Testis (tissue), 3 donors: ENCODE results near the gene TAS2R43. TPM values are rescaled to one million over a fixed set of nuclear protein-coding genes. Genes with fewer than 3 reads are reported as not detected.
"Not testable (repeated sequence)": the region's sequence is repeated elsewhere in the genome, so short reads cannot be mapped to it uniquely, and the experiment has no call there.

ENCODE experiments used
- DNase-seq: peaks from one replicate; pipeline ENCODE4 v3.0.0-alpha.2; 2019
- H3K27ac ChIP-seq, 2 donors: fragments of 200-600 bp; sonication (generic); one replicate each; pipeline ENCODE4 v1.5.1; 2019
- H3K27me3 ChIP-seq: fragments of 200-600 bp; sonication (generic); one replicate; pipeline ENCODE4 v1.5.1; 2019
- H3K36me3 ChIP-seq: fragments of 200-600 bp; sonication (generic); one replicate; pipeline ENCODE4 v1.5.1; 2017; ENCODE audit warnings: low read depth; ENCODE audit errors: missing control alignments
- H3K4me1 ChIP-seq: fragments of 200-600 bp; sonication (generic); one replicate; pipeline ENCODE4 v1.5.1; 2019
- H3K4me3 ChIP-seq, 2 donors: fragments of 200-600 bp; sonication (generic); one replicate each; pipeline ENCODE4 v1.5.1; 2017 to 2019
- H3K9me3 ChIP-seq: fragments of 200-600 bp; sonication (generic); one replicate; pipeline ENCODE4 v1.5.1; 2017
- POLR2A ChIP-seq: fragments of 450-650 bp; IDR thresholded peaks from one replicate; pipeline ENCODE4 v1.6.1; 2017; ENCODE audit warnings: antibody characterized with exemption, mild to moderate bottlenecking, moderate library complexity
- WGBS, 2 donors: methylation state at CpG; one replicate each; pipeline ENCODE4 v1.1.5; 2018; 5-methylcytosine and 5-hydroxymethylcytosine counted together
- intact Hi-C: fragments of 100-400 bp; cut with DNase I; formaldehyde crosslinking; loops from one replicate; pipeline ENCODE4 v1.15.1; 2023; ENCODE audit warnings: low total_unique reads
- polyA plus RNA-seq: library from polyadenylated mRNA; stranded (reverse); fragments of 350-450 nt; fragmentation: Illumina TruSeq; extraction: RNeasy Lipid Tissue Mini Kit (QIAGEN cat#74804); gene quantifications from one replicate; pipeline ENCODE4 v1.2.3, GENCODE V29; 2014; ENCODE audit warnings: low read depth, low replicate concordance; ENCODE audit not compliant: insufficient read depth
- total RNA-seq, 2 donors: library from RNA; depleted of rRNA; stranded (reverse); fragments of >200 nt; gene quantifications; one replicate each; pipeline ENCODE4 v1.2.3, GENCODE V29; 2016
- TF ChIP-seq, protein P1 (sequence below), 3 experiments: fragments of 450-650 bp in 2 of 3; fragments of 200-600 bp in 1 of 3; sonication (generic) in 1 of 3; IDR thresholded peaks; one replicate each; pipeline ENCODE4 v1.5.1; 2016 to 2019; ENCODE audit warnings: antibody characterized with exemption in 3 of 3, mild to moderate bottlenecking in 2 of 3, moderate library complexity in 1 of 3

TAS2R43 gene
- total and polyA plus RNA-seq, 3 donors from 2014 or later = 0.87 to 7.2 TPM; not detected in 1

DNA sequence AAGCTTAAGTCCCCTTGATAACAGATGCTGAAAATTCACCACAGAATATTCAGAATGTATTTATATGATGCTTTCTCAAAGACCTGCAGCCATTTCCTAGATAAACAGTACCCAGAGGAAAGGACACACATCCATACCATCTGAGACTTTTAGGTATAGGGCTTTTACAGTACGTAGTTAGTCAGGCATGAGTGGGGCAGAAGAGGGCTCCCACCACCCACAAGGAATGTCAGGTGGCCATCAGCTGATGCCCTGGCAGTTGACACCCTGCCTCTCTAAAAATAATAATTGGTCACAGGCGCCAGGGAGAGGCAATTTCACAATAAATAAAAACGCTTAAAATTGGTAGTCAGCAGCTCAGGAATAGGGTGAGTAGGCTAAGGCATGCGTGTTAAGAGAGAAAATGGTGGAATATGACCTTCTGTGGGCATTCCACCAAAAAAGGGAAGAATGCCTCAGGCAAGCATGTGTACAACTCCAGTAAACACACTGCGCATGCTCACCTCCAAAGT lies 22.2 kb downstream of the TAS2R43 start:
- no peaks in the 10 kb centered on the region for H3K27me3 ChIP-seq
- 79 to 87% methylated on average over 5 of the region's 5 CpGs for WGBS, 2 donors
- no peak for DNase-seq
- intact Hi-C loops = no loop called here
- H3K36me3 ChIP-seq = no peaks in the 10 kb centered on the region
- TF ChIP-seq, protein P1, sequence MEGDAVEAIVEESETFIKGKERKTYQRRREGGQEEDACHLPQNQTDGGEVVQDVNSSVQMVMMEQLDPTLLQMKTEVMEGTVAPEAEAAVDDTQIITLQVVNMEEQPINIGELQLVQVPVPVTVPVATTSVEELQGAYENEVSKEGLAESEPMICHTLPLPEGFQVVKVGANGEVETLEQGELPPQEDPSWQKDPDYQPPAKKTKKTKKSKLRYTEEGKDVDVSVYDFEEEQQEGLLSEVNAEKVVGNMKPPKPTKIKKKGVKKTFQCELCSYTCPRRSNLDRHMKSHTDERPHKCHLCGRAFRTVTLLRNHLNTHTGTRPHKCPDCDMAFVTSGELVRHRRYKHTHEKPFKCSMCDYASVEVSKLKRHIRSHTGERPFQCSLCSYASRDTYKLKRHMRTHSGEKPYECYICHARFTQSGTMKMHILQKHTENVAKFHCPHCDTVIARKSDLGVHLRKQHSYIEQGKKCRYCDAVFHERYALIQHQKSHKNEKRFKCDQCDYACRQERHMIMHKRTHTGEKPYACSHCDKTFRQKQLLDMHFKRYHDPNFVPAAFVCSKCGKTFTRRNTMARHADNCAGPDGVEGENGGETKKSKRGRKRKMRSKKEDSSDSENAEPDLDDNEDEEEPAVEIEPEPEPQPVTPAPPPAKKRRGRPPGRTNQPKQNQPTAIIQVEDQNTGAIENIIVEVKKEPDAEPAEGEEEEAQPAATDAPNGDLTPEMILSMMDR (IDR thresholded peaks at IDR 0.05) = no peak
- no peak for TF ChIP-seq POLR2A
- no peaks in the 10 kb centered on the region for H3K9me3 ChIP-seq
- H3K4me1 ChIP-seq = no peaks in the 10 kb centered on the region
- H3K27ac ChIP-seq = no peak overlapping the region
- no peak overlapping the region for H3K4me3 ChIP-seq

DNA sequence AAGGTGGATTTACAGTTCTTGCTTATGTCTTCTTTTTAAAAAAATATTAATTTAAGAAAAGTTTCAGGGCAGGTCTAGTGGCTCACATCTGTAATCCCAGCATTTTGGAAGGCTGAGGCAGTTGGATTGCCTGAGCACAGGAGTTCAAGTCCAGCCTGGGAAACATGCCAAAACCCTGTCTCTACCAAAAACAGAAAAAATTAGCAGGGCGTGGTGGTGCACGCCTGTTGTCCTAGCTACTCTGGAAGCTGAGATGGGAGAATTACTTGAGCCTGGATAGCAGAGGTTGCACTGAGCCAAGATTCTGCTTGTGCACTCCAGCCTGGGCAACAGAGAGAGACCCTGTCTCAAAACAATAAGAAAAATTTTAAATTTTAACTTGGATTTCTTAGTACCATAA lies 24.6 kb downstream of the TAS2R43 start:
- TF ChIP-seq, protein P1 (IDR thresholded peaks at IDR 0.05) = no peak
- no peak for TF ChIP-seq POLR2A
- Histone ChIP-seq H3K4me1 (no peaks in the 10 kb centered on the region), H3K27ac (no peak overlapping the region), H3K9me3 (no peaks in the 10 kb centered on the region), H3K4me3 (no peak overlapping the region), H3K36me3 (no peaks in the 10 kb centered on the region), H3K27me3 (no peaks in the 10 kb centered on the region)
- 57 to 69% methylated on average over 2 of the region's 2 CpGs for WGBS, 2 donors
- DNase-seq = no peak
- intact Hi-C loops = no loop called here

DNA sequence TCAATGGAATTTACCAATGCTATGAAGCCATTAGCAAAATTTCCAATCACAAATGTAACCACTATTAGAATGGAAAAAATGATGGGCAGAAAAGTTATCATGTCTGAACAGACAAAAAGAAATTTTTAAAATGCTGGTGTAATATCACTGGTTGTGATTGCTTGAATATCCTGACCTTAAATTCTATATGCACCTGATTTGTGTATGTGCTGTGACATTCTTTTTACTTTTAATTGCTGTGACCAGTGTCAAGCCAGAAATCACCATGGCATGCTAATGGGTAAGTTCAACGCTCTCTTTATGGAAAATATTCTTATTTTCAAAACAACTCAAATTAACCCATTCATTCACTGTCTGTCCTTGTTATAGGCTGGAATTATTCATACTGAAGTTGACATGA lies 29.9 kb downstream of the TAS2R43 start, which contains the start of gene TAS2R46:
Gene TAS2R46, minus strand, starts transcription at position 101 of the 400 bp plus-strand sequence. Its CDS starts 0 bp downstream, at position 101.
- WGBS, 2 donors = 89 to 100% methylated on average over 1 of the region's 1 CpG
- H3K27me3 ChIP-seq, H3K27ac ChIP-seq, H3K4me3 ChIP-seq, DNase-seq, H3K4me1 ChIP-seq, intact Hi-C loops, H3K9me3 ChIP-seq, H3K36me3 ChIP-seq: not testable (repeated sequence)

DNA sequence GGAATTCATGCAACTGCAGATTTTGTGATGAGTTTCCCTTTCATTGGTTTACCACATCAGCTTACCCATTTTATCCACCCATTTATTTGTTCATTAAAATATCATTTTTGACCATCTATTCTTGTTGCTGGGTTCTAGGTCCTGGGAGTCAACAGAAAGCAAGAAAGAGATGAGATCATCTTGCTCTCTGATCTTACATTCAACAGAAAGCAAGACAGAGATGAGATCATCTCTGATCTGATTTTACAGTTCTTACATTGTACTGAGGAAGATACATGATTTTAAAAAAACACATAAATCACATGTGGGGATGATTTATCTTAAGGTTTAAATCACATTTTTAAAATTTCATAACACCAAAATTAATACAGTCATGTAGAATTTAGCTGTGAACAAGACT lies 32.3 kb downstream of the TAS2R43 start:
- Histone ChIP-seq H3K9me3 (no peaks in the 10 kb centered on the region), H3K27ac (no peak overlapping the region), H3K27me3 (no peaks in the 10 kb centered on the region), H3K36me3 (no peaks in the 10 kb centered on the region), H3K4me1 (no peaks in the 10 kb centered on the region), H3K4me3 (no peak overlapping the region)
- no peak for DNase-seq
- TF ChIP-seq, protein P1 (IDR thresholded peaks at IDR 0.05) = no peak
- TF ChIP-seq POLR2A = no peak
- intact Hi-C loops = no loop called here

DNA sequence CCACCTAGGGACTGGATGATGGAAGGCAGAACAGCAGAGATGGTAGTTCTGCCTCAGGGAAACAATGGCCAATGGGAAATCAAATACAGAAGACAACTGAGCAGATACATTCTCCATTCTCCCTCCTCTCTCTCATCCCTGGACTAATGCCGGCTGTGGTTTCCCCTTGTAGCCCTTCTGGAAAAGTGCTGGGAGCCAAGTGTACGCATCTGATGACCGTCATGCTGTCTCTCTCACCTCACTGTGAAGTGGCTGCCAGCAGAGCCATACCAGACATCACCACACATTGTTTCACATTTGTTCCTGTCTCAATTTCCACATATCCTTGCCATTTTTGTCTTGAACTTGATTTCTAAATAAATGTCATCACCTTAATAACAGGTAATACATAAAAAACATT lies 33.1 kb downstream of the TAS2R43 start:
- intact Hi-C loops = no loop called here
- H3K4me3 ChIP-seq = no peak overlapping the region
- H3K27me3 ChIP-seq = no peaks in the 10 kb centered on the region
- H3K4me1 ChIP-seq = no peaks in the 10 kb centered on the region
- no peak for TF ChIP-seq POLR2A
- TF ChIP-seq, protein P1 (IDR thresholded peaks at IDR 0.05) = no peak
- no peaks in the 10 kb centered on the region for H3K9me3 ChIP-seq
- 89 to 96% methylated on average over 3 of the region's 3 CpGs for WGBS, 2 donors
- H3K27ac ChIP-seq = no peak overlapping the region
- no peak for DNase-seq
- no peaks in the 10 kb centered on the region for H3K36me3 ChIP-seq
